B cell (primary cell): ENCODE data around the gene MAP6. TPM values are rescaled to one million over a fixed set of nuclear protein-coding genes. Genes with fewer than 3 reads are reported as not detected.

Experiments
- ATAC-seq: fragments of 200-7000 bp; cut with Tn5 transposase; one replicate; pipeline ENCODE4 v1.10.0; 2021; ENCODE audit warnings: low read depth, mild to moderate bottlenecking, moderate number of reproducible peaks, moderate library complexity
- CTCF ChIA-PET: fragments of 350-600 bp; sonication (Branson Sonifier 250); formaldehyde crosslinking; loops from one replicate; lab custom pipeline; 2021; ENCODE audit warnings: antibody characterized with exemption, inconsistent platforms; lab: Charles Lee
- POLR2A ChIA-PET: fragments of 350-600 bp; sonication (Branson Sonifier 250); formaldehyde crosslinking; loops from one replicate; lab custom pipeline; 2021; ENCODE audit warnings: antibody characterized with exemption; lab: Charles Lee
- DNase-seq: peaks from one replicate; pipeline ENCODE4 v3.0.0; 2013
- H2AFZ ChIP-seq: 2 replicates; pipeline ENCODE4 v1.6.1; 2012; ENCODE audit warnings: mild to moderate bottlenecking, low read depth, low read length; ENCODE audit not compliant: insufficient read depth, poor library complexity, severe bottlenecking
- H3K27ac ChIP-seq, 2 donors: 1 replicate in 1 of 2; 2 replicates in 1 of 2; pipeline ENCODE4 v1.5.1; 2012 to 2013; ENCODE audit warnings: low read length in 2 of 2, mild to moderate bottlenecking in 2 of 2, moderate library complexity in 1 of 2
- H3K27me3 ChIP-seq, 4 experiments: fragments of 200-600 bp in 1 of 4; sonication (generic) in 1 of 4; replicated peaks in 1 of 4; 1 replicate in 2 of 4; 2 replicates in 2 of 4; pipeline versions ENCODE4 v1.6.1 to v1.7.0; 2013 to 2016; ENCODE audit warnings: low read length in 3 of 4, mild to moderate bottlenecking in 2 of 4, mixed read lengths in 1 of 4, moderate library complexity in 1 of 4; ENCODE audit not compliant: insufficient read depth in 4 of 4, control insufficient read depth in 3 of 4; ENCODE audit errors: control extremely low read depth in 1 of 4
- H3K36me3 ChIP-seq, 2 experiments: replicated peaks in 1 of 2; 1 replicate in 1 of 2; 2 replicates in 1 of 2; pipeline versions ENCODE4 v1.6.1 to v1.7.1; 2013; ENCODE audit warnings: low read length in 1 of 2; ENCODE audit not compliant: insufficient read depth in 2 of 2, control insufficient read depth in 1 of 2; ENCODE audit errors: control extremely low read depth in 1 of 2, extremely low read depth in 1 of 2
- H3K4me1 ChIP-seq, 2 donors: fragments of 200-600 bp in 1 of 2; sonication (generic) in 1 of 2; 1 replicate in 1 of 2; 2 replicates in 1 of 2; pipeline versions ENCODE4 v1.5.1 to v1.6.1; 2013 to 2017; ENCODE audit warnings: low read length in 2 of 2; ENCODE audit not compliant: control insufficient read depth in 2 of 2, insufficient read depth in 2 of 2
- H3K4me2 ChIP-seq: replicated peaks from 2 replicates; pipeline ENCODE3; 2012; ENCODE audit warnings: mild to moderate bottlenecking, low read depth, low read length; ENCODE audit not compliant: poor library complexity, severe bottlenecking
- H3K4me3 ChIP-seq, 5 experiments: fragments of 200-600 bp in 1 of 5; sonication (generic) in 1 of 5; 1 replicate in 3 of 5; 2 replicates in 2 of 5; pipeline versions ENCODE4 v1.5.1 to v1.7.0; 2011 to 2016; ENCODE audit warnings: low read length in 4 of 5, mild to moderate bottlenecking in 4 of 5, low read depth in 2 of 5, control low read depth in 1 of 5, moderate library complexity in 1 of 5; ENCODE audit not compliant: insufficient read depth in 1 of 5; ENCODE audit errors: control extremely low read depth in 1 of 5, extremely low read depth in 1 of 5
- H3K79me2 ChIP-seq: fragments of 200-600 bp; sonication (generic); one replicate; pipeline ENCODE4 v1.6.0; 2016; ENCODE audit warnings: low read length; ENCODE audit not compliant: control insufficient read depth, insufficient read depth
- H3K9ac ChIP-seq: fragments of 200-600 bp; sonication (generic); 2 replicates; pipeline ENCODE4 v1.6.1; 2017; ENCODE audit warnings: mild to moderate bottlenecking, low read length, moderate library complexity
- H3K9me3 ChIP-seq, 3 donors: one replicate each; pipeline versions ENCODE4 v1.6.1 to v1.7.1; 2013; ENCODE audit warnings: low read length in 2 of 3; ENCODE audit not compliant: control insufficient read depth in 2 of 3, insufficient read depth in 1 of 3; ENCODE audit errors: control extremely low read depth in 1 of 3
- H4K20me1 ChIP-seq: 2 replicates; pipeline ENCODE4 v1.6.0; 2012; ENCODE audit warnings: mild to moderate bottlenecking, low read length; ENCODE audit not compliant: insufficient read depth, control insufficient read depth, poor library complexity, severe bottlenecking
- H3K27ac Mint-ChIP-seq: one replicate; pipeline ENCODE4 v1.8.0; 2021; ENCODE audit warnings: mixed read lengths
- H3K27me3 Mint-ChIP-seq: one replicate; pipeline ENCODE4 v1.8.0; 2021; ENCODE audit warnings: mixed read lengths
- H3K4me1 Mint-ChIP-seq: one replicate; pipeline ENCODE4 v1.8.0; 2021; ENCODE audit warnings: mixed read lengths
- H3K4me3 Mint-ChIP-seq: one replicate; pipeline ENCODE4 v1.8.0; 2021; ENCODE audit warnings: mixed read lengths
- H3K9me3 Mint-ChIP-seq: one replicate; pipeline ENCODE4 v1.8.0; 2022; ENCODE audit warnings: mixed read lengths; ENCODE audit not compliant: insufficient read depth
- EZH2 ChIP-seq: IDR thresholded peaks from 2 replicates; pipeline ENCODE4 v1.6.1; 2012; ENCODE audit warnings: borderline replicate concordance, low read depth, mild to moderate bottlenecking, moderate library complexity, low read length; ENCODE audit not compliant: insufficient read depth, poor library complexity, severe bottlenecking
- WGBS: methylation state at CpG from one replicate; pipeline ENCODE4 v1.1.5; 2013; ENCODE audit warnings: missing lambda C conversion rate; ENCODE audit not compliant: insufficient coverage; 5-methylcytosine and 5-hydroxymethylcytosine counted together
- intact Hi-C: fragments of 100-400 bp; cut with micrococcal nuclease; formaldehyde crosslinking; loops from one replicate; pipeline ENCODE4 v1.10.0; 2022
- polyA plus RNA-seq: library from polyadenylated mRNA; depleted of rRNA; stranded (reverse); fragments of >200 nt; gene quantifications from 2 replicates; pipeline ENCODE4 v1.2.3, GENCODE V29; 2012
- total RNA-seq, 2 donors: library from RNA; stranded (reverse); fragments of 120-200 nt in 1 of 2; gene quantifications; 1 replicate in 1 of 2; 2 replicates in 1 of 2; pipeline versions ENCODE4 v1.2.3 to v1.2.4, GENCODE V29; 2013 to 2022
- TF ChIP-seq, protein P1 (sequence below): fragments of 200-600 bp; IDR thresholded peaks from one replicate; pipeline ENCODE4 v1.8.0; 2022; ENCODE audit warnings: antibody characterized with exemption, mild to moderate bottlenecking

MAP6 gene
- total and polyA plus RNA-seq, 2 donors (not counting 1 experiment from before 2014, with no cell fraction given) = 0.54 to 0.57 TPM

DNA sequence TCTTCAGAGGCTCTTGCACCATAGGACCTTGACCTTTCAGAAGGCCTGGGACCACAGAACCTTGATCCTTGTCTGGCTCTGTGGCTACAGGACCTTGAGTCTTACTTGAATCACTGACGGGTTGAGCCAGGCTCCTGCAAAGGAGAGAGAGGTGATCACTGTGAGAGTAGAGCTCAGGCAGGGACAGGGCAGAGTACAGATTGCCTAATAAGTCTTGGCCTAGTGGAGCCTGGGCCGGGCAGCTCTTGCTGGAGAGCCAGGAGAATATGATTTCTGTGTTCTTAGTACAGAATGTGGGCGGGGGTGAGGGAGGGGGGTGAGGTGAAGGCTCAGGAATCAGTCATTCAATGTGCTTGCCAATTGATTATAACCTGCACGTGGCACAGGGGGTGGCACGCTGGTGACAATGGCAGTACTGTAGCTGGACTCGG is 80.8 kb downstream of the MAP6 start:
- H3K36me3 ChIP-seq = no peaks in the 10 kb centered on the region
- H3K4me1 Mint-ChIP-seq = peaks cover 11% of the 10 kb centered on the region
- H3K79me2 ChIP-seq = no peaks in the 10 kb centered on the region
- no peak overlapping the region for H3K9ac ChIP-seq
- TF ChIP-seq, protein P1, sequence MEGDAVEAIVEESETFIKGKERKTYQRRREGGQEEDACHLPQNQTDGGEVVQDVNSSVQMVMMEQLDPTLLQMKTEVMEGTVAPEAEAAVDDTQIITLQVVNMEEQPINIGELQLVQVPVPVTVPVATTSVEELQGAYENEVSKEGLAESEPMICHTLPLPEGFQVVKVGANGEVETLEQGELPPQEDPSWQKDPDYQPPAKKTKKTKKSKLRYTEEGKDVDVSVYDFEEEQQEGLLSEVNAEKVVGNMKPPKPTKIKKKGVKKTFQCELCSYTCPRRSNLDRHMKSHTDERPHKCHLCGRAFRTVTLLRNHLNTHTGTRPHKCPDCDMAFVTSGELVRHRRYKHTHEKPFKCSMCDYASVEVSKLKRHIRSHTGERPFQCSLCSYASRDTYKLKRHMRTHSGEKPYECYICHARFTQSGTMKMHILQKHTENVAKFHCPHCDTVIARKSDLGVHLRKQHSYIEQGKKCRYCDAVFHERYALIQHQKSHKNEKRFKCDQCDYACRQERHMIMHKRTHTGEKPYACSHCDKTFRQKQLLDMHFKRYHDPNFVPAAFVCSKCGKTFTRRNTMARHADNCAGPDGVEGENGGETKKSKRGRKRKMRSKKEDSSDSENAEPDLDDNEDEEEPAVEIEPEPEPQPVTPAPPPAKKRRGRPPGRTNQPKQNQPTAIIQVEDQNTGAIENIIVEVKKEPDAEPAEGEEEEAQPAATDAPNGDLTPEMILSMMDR = no peak
- no peak for TF ChIP-seq EZH2
- H3K9me3 ChIP-seq = no peaks in the 10 kb centered on the region
- H3K27me3 Mint-ChIP-seq = peaks cover 4% of the 10 kb centered on the region
- DNase-seq (no peak), ATAC-seq (no peak)
- H3K4me3 ChIP-seq = no peak overlapping the region
- no peak overlapping the region for H3K4me3 Mint-ChIP-seq
- H3K4me1 ChIP-seq = peaks cover 7 to 9% of the 10 kb centered on the region in 2 donors
- no peaks in the 10 kb centered on the region for H4K20me1 ChIP-seq
- H3K27ac ChIP-seq = no peak overlapping the region
- no peaks in the 10 kb centered on the region for H3K9me3 Mint-ChIP-seq
- 95% methylated on average over 6 of the region's 6 CpGs for WGBS
- POLR2A ChIA-PET = no interaction called here
- H3K4me2 ChIP-seq = no peak overlapping the region
- intact Hi-C loops = no loop called here
- H3K27me3 ChIP-seq = no peaks in the 10 kb centered on the region
- CTCF ChIA-PET = no interaction called here
- H3K27ac Mint-ChIP-seq = no peak overlapping the region
- no peak overlapping the region for H2AFZ ChIP-seq

DNA sequence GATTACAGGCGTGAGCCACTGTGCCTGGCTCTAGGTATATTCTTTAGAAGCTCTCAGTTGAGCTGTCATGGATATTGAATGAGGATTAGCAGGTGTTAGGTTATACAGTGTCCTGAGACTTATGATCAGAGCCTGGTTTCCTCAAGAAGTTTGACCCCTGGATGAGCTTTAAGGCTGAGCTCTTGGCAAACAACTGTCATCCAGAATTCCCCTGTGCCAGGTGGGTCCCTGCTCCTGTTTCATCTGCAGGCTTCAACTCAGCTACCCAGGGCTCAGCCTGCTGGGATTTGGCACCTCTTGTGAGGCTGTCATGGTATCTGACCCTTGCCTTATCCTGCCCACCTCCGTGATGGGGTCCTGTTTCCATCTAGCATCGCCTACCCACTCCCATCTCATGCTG is 82.4 kb downstream of the MAP6 start:
- Histone ChIP-seq H3K4me1 (peaks cover 16% of the 10 kb centered on the region in 2 donors), H3K79me2 (no peaks in the 10 kb centered on the region), H3K9ac (no peak overlapping the region), H3K36me3 (no peaks in the 10 kb centered on the region), H4K20me1 (no peaks in the 10 kb centered on the region), H3K27ac (no peak overlapping the region), H3K9me3 (no peaks in the 10 kb centered on the region), H3K4me3 (no peak overlapping the region), H3K4me2 (no peak overlapping the region), H3K27me3 (no peaks in the 10 kb centered on the region), H2AFZ (no peak overlapping the region)
- DNase-seq (no peak), ATAC-seq (no peak)
- H3K9me3 Mint-ChIP-seq = no peaks in the 10 kb centered on the region
- intact Hi-C loops = no loop called here
- peaks cover 17% of the 10 kb centered on the region for H3K4me1 Mint-ChIP-seq
- no peak overlapping the region for H3K4me3 Mint-ChIP-seq
- ChIA-PET POLR2A (no interaction called here), CTCF (no interaction called here)
- WGBS = 97% methylated on average over 3 of the region's 3 CpGs
- no peaks in the 10 kb centered on the region for H3K27me3 Mint-ChIP-seq
- TF ChIP-seq EZH2 = no peak
- no peak overlapping the region for H3K27ac Mint-ChIP-seq
